HCT116 (cell line): Measurements from ENCODE around the gene SUPT4H1. TPM values are rescaled to one million over a fixed set of nuclear protein-coding genes. Genes with fewer than 3 reads are reported as not detected.

Experiments used
- ATAC-seq: fragments of 200-7000 bp; cut with Tn5 transposase; 2 replicates; pipeline ENCODE4 v1.9.1; 2020; ENCODE audit warnings: mild to moderate bottlenecking, moderate library complexity
- BruUV-seq: library from RNA; stranded (reverse); fragments of 400-500 nt; replicated peaks from 2 replicates; lab custom pipeline; 2021; lab: Mats Ljungman, UMichigan
- CTCF ChIA-PET: fragments of 300-600 bp; sonication (Branson Sonifier 250); formaldehyde crosslinking; loops from one replicate; lab custom pipeline; 2021; ENCODE audit warnings: antibody characterized with exemption; lab: Charles Lee
- POLR2A ChIA-PET: fragments of 300-600, 350-600 bp; sonication (Branson Sonifier 250); formaldehyde crosslinking; loops from one replicate; lab custom pipeline; 2021; ENCODE audit warnings: antibody characterized with exemption; lab: Charles Lee
- RAD21 ChIA-PET, 2 experiments: fragments of 300-600 bp; sonication (Branson Sonifier 250); formaldehyde crosslinking; loops; one replicate each; lab custom pipeline; 2023; ENCODE audit warnings: low total read pairs in 2 of 2; ENCODE audit not compliant: uncharacterized antibody in 2 of 2, unreplicated experiment in 2 of 2, low non-redundant PET in 1 of 2; lab: Charles Lee
- DNase-seq: peaks from one replicate; pipeline ENCODE4 v3.0.0-alpha.2; 2010; ENCODE audit warnings: low read depth, low spot score
- H2AFZ ChIP-seq: fragments of 200-600 bp; shearing (Covaris generic), sonication (generic); 2 replicates; pipeline ENCODE4 v1.6.1; 2017; ENCODE audit warnings: low read depth, mixed run types, mixed read lengths, antibody characterized with exemption, low read length; ENCODE audit not compliant: poor library complexity, severe bottlenecking
- H3K27ac ChIP-seq: 2 replicates; pipeline ENCODE4 v1.5.1; 2012; ENCODE audit warnings: low read depth, low read length
- H3K27me3 ChIP-seq: fragments of 200-600 bp; sonication (generic); 2 replicates; pipeline ENCODE4 v1.6.1; 2016; ENCODE audit warnings: mixed run types, low read length, mixed read lengths; ENCODE audit not compliant: insufficient read depth
- H3K36me3 ChIP-seq, 2 experiments: fragments of 200-500 bp in 1 of 2; fragments of 200-600 bp in 1 of 2; sonication (Bioruptor generic) in 1 of 2; sonication (generic) in 1 of 2; 2 replicates each; pipeline versions ENCODE4 v1.5.1 to v1.6.1; 2014 to 2016; ENCODE audit warnings: low read length in 2 of 2, inconsistent platforms in 1 of 2, mixed read lengths in 1 of 2, mixed run types in 1 of 2; ENCODE audit not compliant: insufficient read depth in 2 of 2, control insufficient read depth in 1 of 2
- H3K4me1 ChIP-seq, 2 experiments: fragments of 200-600 bp in 1 of 2; sonication (generic) in 1 of 2; 2 replicates each; pipeline versions ENCODE4 v1.5.1 to v1.6.1; 2012 to 2017; ENCODE audit warnings: low read length in 2 of 2, inconsistent platforms in 1 of 2, mild to moderate bottlenecking in 1 of 2, mixed read lengths in 1 of 2, mixed run types in 1 of 2, moderate library complexity in 1 of 2; ENCODE audit not compliant: insufficient read depth in 2 of 2, control insufficient read depth in 1 of 2
- H3K4me2 ChIP-seq: fragments of 200-600 bp; sonication (generic); 2 replicates; pipeline ENCODE4 v1.6.1; 2017; ENCODE audit warnings: mixed run types, low read length, mixed read lengths
- H3K4me3 ChIP-seq, 2 experiments: fragments of 200-600 bp in 1 of 2; sonication (generic) in 1 of 2; replicated peaks in 1 of 2; 2 replicates each; pipeline ENCODE4 v1.5.1; 2011 to 2016; ENCODE audit warnings: low read length in 2 of 2, control low read depth in 1 of 2, low read depth in 1 of 2, mild to moderate bottlenecking in 1 of 2, mixed read lengths in 1 of 2, mixed run types in 1 of 2
- H3K79me2 ChIP-seq: fragments of 200-600 bp; sonication (generic); 2 replicates; pipeline ENCODE4 v1.6.1; 2017; ENCODE audit warnings: mild to moderate bottlenecking, mixed run types, low read length, moderate library complexity, mixed read lengths; ENCODE audit not compliant: insufficient read depth
- H3K9ac ChIP-seq: fragments of 200-600 bp; sonication (generic); 2 replicates; pipeline ENCODE4 v1.6.1; 2016; ENCODE audit warnings: low read length, mixed read lengths
- H3K9me2 ChIP-seq: fragments of 200-600 bp; sonication (generic), shearing (Covaris generic); 2 replicates; pipeline ENCODE4 v1.6.1; 2017; ENCODE audit warnings: mixed run types, mild to moderate bottlenecking, moderate library complexity; ENCODE audit not compliant: insufficient read depth
- H3K9me3 ChIP-seq, 2 experiments: fragments of 200-500 bp in 1 of 2; fragments of 200-600 bp in 1 of 2; sonication (Bioruptor generic) in 1 of 2; sonication (generic) in 1 of 2; 2 replicates each; pipeline ENCODE4 v1.6.1; 2014 to 2017; ENCODE audit warnings: low read length in 2 of 2, mixed read lengths in 2 of 2, inconsistent platforms in 1 of 2, low read depth in 1 of 2, mild to moderate bottlenecking in 1 of 2, mixed run types in 1 of 2, moderate library complexity in 1 of 2; ENCODE audit not compliant: control insufficient read depth in 1 of 2, insufficient read depth in 1 of 2
- H4K20me1 ChIP-seq: fragments of 200-600 bp; sonication (generic), shearing (Covaris generic); 2 replicates; pipeline ENCODE4 v1.6.1; 2017; ENCODE audit warnings: mixed run types, mild to moderate bottlenecking, moderate library complexity; ENCODE audit not compliant: insufficient read depth
- ATF3 ChIP-seq: IDR thresholded peaks from 2 replicates; pipeline ENCODE4 v1.6.1; 2012
- CBX3 ChIP-seq: IDR thresholded peaks from 2 replicates; pipeline ENCODE4 v1.6.1; 2012; ENCODE audit warnings: low read depth
- CEBPB ChIP-seq: IDR thresholded peaks from 2 replicates; pipeline ENCODE4 v1.6.1; 2012; ENCODE audit warnings: low read depth
- EGR1 ChIP-seq: IDR thresholded peaks from 2 replicates; pipeline ENCODE4 v1.6.1; 2012; ENCODE audit warnings: low read depth
- ELF1 ChIP-seq: IDR thresholded peaks from 2 replicates; pipeline ENCODE4 v1.6.1; 2012; ENCODE audit warnings: low read depth, borderline replicate concordance
- EZH2 ChIP-seq: fragments of 200-600 bp; sonication (generic); IDR thresholded peaks from 2 replicates; pipeline ENCODE4 v1.6.1; 2017; ENCODE audit warnings: antibody characterized with exemption, mixed run types
- JUND ChIP-seq: IDR thresholded peaks from 2 replicates; pipeline ENCODE4 v1.6.1; 2012
- MAX ChIP-seq: IDR thresholded peaks from 2 replicates; pipeline ENCODE4 v1.6.1; 2012
- POLR2A ChIP-seq: IDR thresholded peaks from 2 replicates; pipeline ENCODE4 v1.7.0; 2011; ENCODE audit warnings: borderline replicate concordance; ENCODE audit not compliant: insufficient read depth, insufficient read length; ENCODE audit errors: extremely low read depth
- POLR2AphosphoS5 ChIP-seq: IDR thresholded peaks from 2 replicates; pipeline ENCODE4 v1.6.1; 2011; ENCODE audit warnings: mild to moderate bottlenecking, low read depth, low read length, moderate library complexity
- SIN3A ChIP-seq: IDR thresholded peaks from 2 replicates; pipeline ENCODE4 v1.6.1; 2012; ENCODE audit warnings: low read depth
- SP1 ChIP-seq: IDR thresholded peaks from 2 replicates; pipeline ENCODE4 v1.6.1; 2012; ENCODE audit warnings: low read depth
- SRF ChIP-seq: IDR thresholded peaks from 2 replicates; pipeline ENCODE4 v1.6.1; 2012; ENCODE audit warnings: low read depth
- TCF7L2 ChIP-seq: IDR thresholded peaks from 2 replicates; pipeline ENCODE4 v1.7.0; 2011; ENCODE audit warnings: borderline replicate concordance, inconsistent platforms; ENCODE audit not compliant: insufficient read depth, insufficient read length; ENCODE audit errors: extremely low read depth
- ZBTB33 ChIP-seq: IDR thresholded peaks from 2 replicates; pipeline ENCODE4 v1.6.1; 2011; ENCODE audit warnings: mild to moderate bottlenecking, low read length, moderate library complexity; ENCODE audit not compliant: insufficient replicate concordance; ENCODE audit errors: extremely low read depth
- ZFX ChIP-seq: fragments of 450-650 bp; IDR thresholded peaks from 2 replicates; pipeline ENCODE4 v1.6.1; 2017
- ZNF274 ChIP-seq: fragments of 200-500 bp; sonication (Bioruptor generic); IDR thresholded peaks from 2 replicates; pipeline ENCODE4 v1.6.1; 2014; ENCODE audit warnings: mild to moderate bottlenecking, low read depth, low read length, inconsistent platforms
- intact Hi-C: fragments of 100-400 bp; cut with micrococcal nuclease; formaldehyde crosslinking; loops from 2 replicates; pipeline ENCODE4 v1.10.0; 2022
- total RNA-seq: library from RNA; stranded (reverse); gene quantifications from one replicate; pipeline ENCODE4 v1.2.1, GENCODE V29; 2021; ENCODE audit not compliant: unreplicated experiment

SUPT4H1 gene
- total RNA-seq, 1 experiment from 2014 or later, result 118 TPM

DNA sequence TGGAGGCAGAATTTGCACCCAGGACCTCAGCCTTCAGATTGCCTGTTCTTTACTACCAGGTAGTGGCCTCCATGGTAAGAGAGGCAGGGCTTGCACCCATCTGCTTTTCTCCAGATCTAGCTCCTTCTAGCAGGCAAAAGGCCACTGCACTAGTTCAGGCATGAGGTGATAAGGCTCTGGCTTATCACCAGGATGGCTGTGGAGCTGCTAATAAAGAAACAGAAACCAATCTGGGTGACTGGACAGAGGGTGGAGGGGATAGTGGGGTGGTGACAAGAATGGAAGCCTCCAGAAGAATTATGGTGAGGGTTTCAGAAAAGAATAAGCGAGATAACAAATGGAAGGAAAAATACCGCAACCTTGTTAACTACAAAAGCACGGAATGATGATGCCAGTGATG lies 15.5 kb upstream of the SUPT4H1 start:
- DNase-seq (no peak), ATAC-seq (no peak)
- no peak for TF ChIP-seq ATF3
- no peaks in the 10 kb centered on the region for H4K20me1 ChIP-seq
- intact Hi-C loops, result no loop called here
- H3K4me2 ChIP-seq, result no peak overlapping the region
- no peaks in the 10 kb centered on the region for H3K27me3 ChIP-seq
- no peak overlapping the region for H2AFZ ChIP-seq
- H3K9ac ChIP-seq, result no peak overlapping the region
- peaks cover 71% of the 10 kb centered on the region for H3K79me2 ChIP-seq
- H3K36me3 ChIP-seq, result peaks cover 15 to 48% of the 10 kb centered on the region in 2 experiments; a peak in 3 of 4 replicates
- H3K4me3 ChIP-seq, result no peak overlapping the region
- H3K27ac ChIP-seq, result no peak overlapping the region
- H3K9me3 ChIP-seq, result no peaks in the 10 kb centered on the region
- RAD21 ChIA-PET, result interaction anchor here in 1 of 2 experiments (0.7 kb wide), 1 partner anchor 205 kb away, joined by 3 read pairs; no protein-coding TSS in a partner anchor
- POLR2A ChIA-PET, result interaction anchor here (2.4 kb wide), 1 partner anchor 15 kb away, joined by 5 read pairs; the partner anchor contains the start of gene SUPT4H1
- H3K9me2 ChIP-seq, result no peaks in the 10 kb centered on the region
- no TSS peak for BruUV-seq
- CTCF ChIA-PET, result interaction anchor here (1.5 kb wide), 1 partner anchor 50 kb away, joined by 3 read pairs; no protein-coding TSS in a partner anchor
- peaks cover 26 to 31% of the 10 kb centered on the region in 2 experiments for H3K4me1 ChIP-seq

DNA sequence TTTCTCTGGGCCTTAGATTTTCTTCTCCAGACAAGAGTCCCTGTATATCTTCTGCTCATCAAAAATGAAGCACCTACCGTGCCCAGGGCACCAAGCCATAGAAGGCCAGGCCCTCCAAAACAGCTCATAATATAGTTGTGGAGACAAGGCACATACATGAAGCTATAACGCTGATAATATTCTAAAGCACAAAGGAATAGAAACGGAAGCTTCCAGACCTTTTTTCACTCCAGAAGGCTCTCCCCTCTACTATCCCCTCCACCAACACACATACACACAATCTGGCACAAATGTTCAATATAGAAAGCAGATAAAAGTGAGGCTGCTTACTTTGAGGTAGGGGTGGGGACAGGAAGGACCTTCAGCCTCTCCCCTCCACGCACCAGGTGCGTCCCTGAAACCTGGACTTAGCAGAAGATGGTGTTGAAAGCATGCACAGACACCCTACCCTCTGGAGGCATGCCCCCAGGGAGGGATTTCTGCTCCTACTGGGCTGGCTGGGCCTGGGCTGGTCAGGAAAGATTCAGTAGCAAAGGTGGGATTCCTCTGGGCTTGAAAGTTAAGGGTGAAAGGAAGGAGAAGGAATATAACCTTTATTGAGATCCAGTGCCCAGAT lies 14.1 kb upstream of the SUPT4H1 start:
- CTCF ChIA-PET, result no interaction called here
- H3K4me2 ChIP-seq, result peak overlapping the region; percentile 45; the same call in 1 of the 2 replicates
- H3K9me2 ChIP-seq, result no peaks in the 10 kb centered on the region
- no peak overlapping the region for H3K4me3 ChIP-seq
- no peaks in the 10 kb centered on the region for H3K9me3 ChIP-seq
- no peaks in the 10 kb centered on the region for H4K20me1 ChIP-seq
- peaks cover 58% of the 10 kb centered on the region for H3K79me2 ChIP-seq
- ATAC-seq (no peak), DNase-seq (no peak)
- POLR2A ChIA-PET, result interaction anchor here (1.5 kb wide), 1 partner anchor 15 kb away, joined by 4 read pairs; the partner anchor contains the start of gene SUPT4H1
- H3K27ac ChIP-seq, result peak overlapping the region; percentile 46; the same call in 1 of the 2 replicates
- H3K27me3 ChIP-seq, result no peaks in the 10 kb centered on the region
- H3K9ac ChIP-seq, result no peak overlapping the region
- intact Hi-C loops, result no loop called here
- peaks cover 20 to 52% of the 10 kb centered on the region in 2 experiments; a peak in 3 of 4 replicates for H3K36me3 ChIP-seq
- no peak overlapping the region for H2AFZ ChIP-seq
- BruUV-seq, result no TSS peak
- peaks cover 26 to 31% of the 10 kb centered on the region in 2 experiments for H3K4me1 ChIP-seq
- RAD21 ChIA-PET, result no interaction called here
- TF ChIP-seq TCF7L2 (no peak), EZH2 (no peak), SP1 (no peak), ELF1 (no peak), POLR2A (no peak), ZFX (no peak), JUND (no peak), POLR2AphosphoS5 (no peak), ZBTB33 (no peak), CEBPB (no peak), SIN3A (no peak), EGR1 (no peak), MAX (no peak), ZNF274 (no peak), CBX3 (no peak), SRF (no peak), ATF3 (no peak)
